ENCODE results near the gene RIF1. TPM values are rescaled to one million over a fixed set of nuclear protein-coding genes. Genes with fewer than 3 reads are reported as not detected.

The RIF1 gene, protein sequence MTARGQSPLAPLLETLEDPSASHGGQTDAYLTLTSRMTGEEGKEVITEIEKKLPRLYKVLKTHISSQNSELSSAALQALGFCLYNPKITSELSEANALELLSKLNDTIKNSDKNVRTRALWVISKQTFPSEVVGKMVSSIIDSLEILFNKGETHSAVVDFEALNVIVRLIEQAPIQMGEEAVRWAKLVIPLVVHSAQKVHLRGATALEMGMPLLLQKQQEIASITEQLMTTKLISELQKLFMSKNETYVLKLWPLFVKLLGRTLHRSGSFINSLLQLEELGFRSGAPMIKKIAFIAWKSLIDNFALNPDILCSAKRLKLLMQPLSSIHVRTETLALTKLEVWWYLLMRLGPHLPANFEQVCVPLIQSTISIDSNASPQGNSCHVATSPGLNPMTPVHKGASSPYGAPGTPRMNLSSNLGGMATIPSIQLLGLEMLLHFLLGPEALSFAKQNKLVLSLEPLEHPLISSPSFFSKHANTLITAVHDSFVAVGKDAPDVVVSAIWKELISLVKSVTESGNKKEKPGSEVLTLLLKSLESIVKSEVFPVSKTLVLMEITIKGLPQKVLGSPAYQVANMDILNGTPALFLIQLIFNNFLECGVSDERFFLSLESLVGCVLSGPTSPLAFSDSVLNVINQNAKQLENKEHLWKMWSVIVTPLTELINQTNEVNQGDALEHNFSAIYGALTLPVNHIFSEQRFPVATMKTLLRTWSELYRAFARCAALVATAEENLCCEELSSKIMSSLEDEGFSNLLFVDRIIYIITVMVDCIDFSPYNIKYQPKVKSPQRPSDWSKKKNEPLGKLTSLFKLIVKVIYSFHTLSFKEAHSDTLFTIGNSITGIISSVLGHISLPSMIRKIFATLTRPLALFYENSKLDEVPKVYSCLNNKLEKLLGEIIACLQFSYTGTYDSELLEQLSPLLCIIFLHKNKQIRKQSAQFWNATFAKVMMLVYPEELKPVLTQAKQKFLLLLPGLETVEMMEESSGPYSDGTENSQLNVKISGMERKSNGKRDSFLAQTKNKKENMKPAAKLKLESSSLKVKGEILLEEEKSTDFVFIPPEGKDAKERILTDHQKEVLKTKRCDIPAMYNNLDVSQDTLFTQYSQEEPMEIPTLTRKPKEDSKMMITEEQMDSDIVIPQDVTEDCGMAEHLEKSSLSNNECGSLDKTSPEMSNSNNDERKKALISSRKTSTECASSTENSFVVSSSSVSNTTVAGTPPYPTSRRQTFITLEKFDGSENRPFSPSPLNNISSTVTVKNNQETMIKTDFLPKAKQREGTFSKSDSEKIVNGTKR (N-terminal part only)
- 12.3 and 15.2 TPM in 2 replicates for polyA plus RNA-seq

DNA sequence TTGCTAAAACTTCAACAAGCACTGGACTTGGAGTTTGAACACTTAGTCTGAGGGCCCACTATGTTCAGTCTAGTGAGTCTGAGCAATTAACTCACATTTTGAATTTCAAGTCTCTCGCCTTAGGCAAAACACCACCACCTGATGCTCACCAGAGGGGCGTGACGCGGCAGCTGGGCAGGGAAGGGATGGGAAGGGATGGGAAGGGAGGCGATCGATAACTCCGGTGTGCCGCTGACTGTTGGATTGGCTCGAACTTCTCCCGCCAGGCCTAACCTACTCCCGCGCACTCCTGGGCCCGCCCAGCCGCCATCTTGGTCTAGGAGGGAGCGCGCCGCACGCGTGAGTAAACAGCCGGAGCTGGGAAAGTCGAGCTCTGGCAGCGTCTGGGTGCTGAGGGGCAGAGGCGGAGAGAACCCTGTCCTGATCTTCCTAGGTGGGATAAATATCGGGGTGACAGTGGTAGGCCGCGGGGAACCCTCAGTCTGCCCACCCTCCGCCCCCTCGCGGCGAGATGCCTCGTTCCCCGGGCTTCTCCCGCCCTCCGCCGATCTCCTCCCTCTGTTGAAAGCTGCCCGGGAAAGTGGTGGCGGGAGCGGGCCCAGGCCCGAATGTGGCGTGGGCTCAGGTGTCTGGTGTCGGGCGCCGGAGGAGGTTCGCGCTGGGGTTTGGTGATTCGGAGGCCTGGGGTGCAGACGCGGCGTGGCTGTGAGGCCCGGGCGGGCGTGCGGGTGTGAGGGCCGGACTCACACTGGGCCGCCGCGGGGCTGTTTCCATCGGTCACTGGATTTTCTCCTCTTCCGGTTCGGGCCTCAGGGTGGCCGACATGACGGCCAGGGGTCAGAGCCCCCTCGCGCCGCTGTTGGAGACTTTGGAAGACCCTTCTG, at the start of gene RIF1:
TSS of gene RIF1 (plus strand) at position 302 of the 884 bp plus-strand sequence. CDS start at position 824, 522 bp downstream.

Other genes with a start within 250 kb of the RIF1 start
- gene RBM43, start 148.0 kb upstream of the RIF1 start, polyA plus RNA-seq, result 2.4 and 3.4 TPM in 2 replicates
- 0.15 TPM in 1 of 2 replicates, not detected in the other for gene NMI, start 120.2 kb upstream of the RIF1 start, polyA plus RNA-seq
- 0.17 and 1.4 TPM in 2 replicates for gene TNFAIP6, start 52.3 kb upstream of the RIF1 start, polyA plus RNA-seq